ENCODE measurements around the gene INPP4A.

GRCh38 chr2:98419977-98420725 lies 24.5 kb upstream of the INPP4A start:
- TF ChIP-seq CTCF (IDR thresholded peaks at IDR 0.05) (no peak), POLR2A (IDR thresholded peaks at IDR 0.05) (no peak)

All from esophagus squamous epithelium (tissue), 4 donors.